Occipital lobe (tissue), 2 donors: ENCODE results near the gene IL13. TPM values are rescaled to one million over a fixed set of nuclear protein-coding genes. Genes with fewer than 3 reads are reported as not detected.
"Not testable (repeated sequence)": the region's sequence is repeated elsewhere in the genome, so short reads cannot be mapped to it uniquely, and the experiment has no call there.

ENCODE experiments used
- DNase-seq: peaks from one replicate; lab custom pipeline; 2025; lab: John Stamatoyannopoulos, UW
- total RNA-seq: library from RNA; depleted of rRNA; stranded (reverse); fragments of >200 nt; gene quantifications from one replicate; pipeline ENCODE4 v1.2.3, GENCODE V29; 2014

Gene IL13
- total RNA-seq, 1 donor from 2014 or later: not detected

DNA sequence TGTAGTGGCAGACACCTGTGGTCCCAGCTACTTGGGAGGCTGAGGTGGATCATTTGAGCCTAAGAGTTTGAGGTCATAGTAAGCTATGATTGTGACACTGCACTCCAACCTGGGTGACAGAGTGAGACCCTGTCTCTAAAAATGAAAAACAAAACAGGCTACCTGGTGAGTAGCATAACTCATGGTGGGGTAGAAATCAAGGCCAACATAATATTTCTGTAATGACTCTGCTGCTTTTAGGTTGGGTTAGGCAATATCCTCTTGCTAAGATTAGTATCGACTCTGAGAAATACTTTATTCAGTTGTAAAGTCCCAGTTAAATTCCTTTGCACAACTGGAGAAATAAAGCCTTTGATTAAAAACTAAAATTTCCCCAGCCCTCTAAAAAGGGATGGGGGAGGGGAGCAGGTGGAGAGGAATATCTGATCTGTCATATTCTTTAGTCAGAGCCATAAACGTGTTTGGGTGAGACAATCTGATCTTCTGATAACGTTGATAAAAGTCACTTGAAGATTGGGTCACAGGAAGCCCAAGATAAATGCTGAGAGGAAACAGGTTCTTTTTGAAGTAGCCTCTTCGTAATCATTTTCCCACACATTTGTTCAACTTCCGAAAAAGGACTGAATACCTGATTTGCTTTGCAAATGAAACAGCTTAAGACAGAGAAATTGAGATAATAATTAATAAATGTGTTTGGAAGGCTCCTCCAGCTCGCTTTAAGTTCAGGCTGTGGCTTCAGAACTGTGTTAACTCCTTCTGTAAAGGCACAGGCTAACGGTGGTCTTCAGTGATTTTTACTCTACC lies 30.8 kb downstream of the IL13 start:
- no peak for DNase-seq

DNA sequence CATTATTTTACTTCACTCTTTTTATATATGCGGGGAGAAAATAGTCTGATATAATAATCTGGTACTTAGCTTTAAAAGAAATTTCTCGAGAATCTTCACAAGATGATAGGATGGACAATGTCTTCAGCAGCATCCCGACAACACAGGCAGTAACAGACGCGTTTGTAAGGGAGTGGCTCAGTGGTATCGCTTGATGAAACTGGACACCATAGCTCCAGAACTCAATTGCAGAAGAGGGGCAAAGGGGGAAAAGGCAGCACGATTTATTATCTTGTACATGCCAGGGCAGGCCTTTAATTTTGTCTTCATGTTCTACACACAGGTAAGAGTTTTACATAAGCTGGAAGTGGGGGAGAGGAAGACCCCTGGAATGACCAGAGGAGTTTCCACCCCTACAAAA lies 31.5 kb downstream of the IL13 start:
- no peak for DNase-seq

DNA sequence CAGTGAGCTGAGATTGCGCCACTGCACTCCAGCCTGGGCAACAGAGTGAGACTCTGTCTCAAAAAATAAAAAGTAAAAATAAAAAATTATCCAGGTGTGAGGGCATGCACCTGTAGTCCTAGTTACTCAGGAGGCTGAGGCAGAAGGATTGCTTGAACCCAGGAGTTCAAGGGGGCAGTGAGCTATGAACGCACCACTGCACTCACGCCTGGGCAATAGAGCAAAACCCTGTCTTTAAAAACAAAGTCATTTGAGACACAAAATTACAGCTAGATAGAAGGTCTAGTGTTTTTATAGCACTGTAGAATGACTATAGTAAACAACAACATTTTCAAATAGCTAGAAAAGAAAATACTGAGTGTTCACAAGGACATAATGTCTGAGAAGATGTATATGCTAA lies 32.2 kb downstream of the IL13 start:
- DNase-seq: no peak

DNA sequence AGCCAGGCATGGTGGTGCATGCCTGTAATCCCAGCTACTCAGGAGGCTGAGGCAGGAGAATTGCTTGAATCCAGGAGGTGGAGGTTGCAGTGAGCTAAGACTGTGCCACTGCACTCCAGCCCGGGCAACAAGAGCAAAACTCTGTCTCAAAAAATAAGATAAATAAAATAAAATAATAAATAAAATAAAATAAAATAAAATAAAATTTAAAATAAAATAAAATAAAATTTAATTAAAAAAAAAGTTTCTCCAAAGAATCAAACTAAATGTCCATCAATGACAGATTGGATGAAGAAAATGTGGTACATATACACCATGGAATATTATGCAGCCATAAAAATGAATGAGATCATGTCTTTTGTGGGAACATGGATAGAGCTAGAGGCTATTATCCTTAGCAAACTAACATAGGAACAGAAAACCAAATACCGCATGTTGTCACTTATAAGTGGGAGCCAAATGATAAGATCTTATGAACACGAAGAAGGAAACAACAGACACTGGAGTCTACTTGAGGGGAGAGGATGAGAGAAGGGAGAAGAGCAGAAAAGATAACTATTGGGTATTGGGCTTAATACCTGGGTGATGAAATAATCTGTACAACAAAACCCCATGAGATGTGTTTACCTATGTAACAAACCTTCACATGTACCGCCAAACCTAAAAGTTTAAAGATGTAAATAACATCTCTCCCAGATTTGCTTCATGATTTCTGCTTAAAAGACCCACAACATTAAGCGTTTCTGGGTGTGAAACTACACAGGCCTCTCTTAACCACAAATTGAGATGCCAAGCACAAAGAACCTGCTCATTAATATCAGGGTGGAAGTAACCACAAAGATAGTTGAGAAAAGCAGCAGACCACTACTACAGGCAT lies 34.0 kb downstream of the IL13 start:
- DNase-seq: not testable (repeated sequence)

DNA sequence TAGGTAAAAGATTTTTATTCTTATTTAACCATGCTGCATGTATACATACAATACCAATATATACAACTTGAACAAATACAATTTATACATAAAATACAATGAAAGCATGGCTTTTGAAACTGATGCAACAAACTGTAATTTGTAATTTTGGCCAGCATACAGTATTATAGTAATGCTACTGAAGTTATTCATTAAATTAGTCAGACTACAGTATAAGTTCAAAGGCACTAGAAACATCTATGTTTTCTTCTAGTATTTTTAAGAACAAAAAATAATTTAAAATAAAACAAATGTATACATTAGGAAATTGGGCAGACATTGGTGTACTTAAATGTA lies 34.6 kb downstream of the IL13 start:
- no peak for DNase-seq

DNA sequence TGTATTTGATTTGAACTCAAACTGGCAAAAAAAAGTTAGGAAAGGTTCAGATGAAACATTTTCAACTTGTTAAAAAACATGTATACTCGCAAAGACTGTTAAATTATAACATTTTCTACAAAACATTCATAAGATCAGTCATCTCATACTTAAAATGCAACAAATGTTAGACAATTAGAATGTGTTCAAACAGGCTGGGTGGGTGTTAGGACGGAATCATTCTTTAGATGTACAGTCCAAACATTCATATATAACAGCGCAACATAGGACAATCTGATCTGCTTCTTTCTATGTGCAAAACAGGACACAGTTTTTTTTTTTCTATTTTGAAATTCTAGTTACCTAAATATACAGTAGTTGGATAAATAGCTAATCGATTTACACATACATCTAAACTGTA lies 38.0 kb downstream of the IL13 start:
- no peak for DNase-seq

DNA sequence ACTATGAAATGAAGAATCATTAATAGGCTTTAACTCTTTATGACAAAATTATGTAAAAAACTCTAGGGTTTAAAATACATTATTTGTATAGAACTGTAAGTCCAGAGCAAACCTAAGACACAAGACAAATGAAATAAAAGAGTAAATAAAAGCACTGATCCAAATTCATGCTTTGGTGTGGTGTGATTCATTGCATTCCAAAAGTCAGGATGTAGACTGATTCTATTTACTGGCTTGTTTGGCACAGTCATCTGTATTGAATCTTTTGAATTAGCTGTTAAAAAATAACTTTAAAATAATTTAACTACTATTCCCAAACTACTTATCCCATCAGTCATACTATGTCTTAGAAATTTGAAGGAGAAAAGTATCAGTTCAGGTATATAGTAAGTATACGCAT lies 46.9 kb downstream of the IL13 start:
- DNase-seq: no peak

DNA sequence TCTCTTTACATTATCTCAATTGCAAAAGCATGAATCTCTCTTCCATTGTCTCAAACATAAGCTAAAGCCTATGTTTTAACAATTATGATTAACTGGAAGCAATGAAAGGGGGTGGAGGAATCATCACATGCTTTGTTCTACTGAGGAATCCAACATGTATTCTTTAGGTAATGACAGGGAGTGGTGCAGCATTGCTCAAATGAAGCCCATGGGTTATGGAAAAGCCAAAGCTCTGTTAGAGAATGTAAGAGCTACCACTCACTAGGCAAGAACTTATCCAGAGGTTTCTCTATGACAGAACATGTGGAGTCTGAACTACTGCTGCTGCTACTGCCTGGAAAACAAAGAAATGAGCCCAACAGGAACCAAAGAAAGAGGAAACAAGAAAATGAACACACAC lies 50.7 kb downstream of the IL13 start:
- DNase-seq: no peak

Other genes starting within 250 kb of the IL13 start
- gene IRF1, start 167.4 kb upstream of the IL13 start, total RNA-seq: 2.0 TPM
- gene IL5, start 114.7 kb upstream of the IL13 start, total RNA-seq: not detected
- gene RAD50, start 101.2 kb upstream of the IL13 start, total RNA-seq: 39.3 TPM
- gene IL4, start 15.8 kb downstream of the IL13 start, total RNA-seq: not detected
- gene KIF3A, start 79.4 kb downstream of the IL13 start, total RNA-seq: 76.7 TPM
- 0.16 TPM for gene CCNI2, start 89.3 kb downstream of the IL13 start, total RNA-seq
- gene SEPTIN8, start 119.1 kb downstream of the IL13 start, total RNA-seq: 29.5 TPM
- gene SOWAHA, start 155.1 kb downstream of the IL13 start, total RNA-seq: 5.1 TPM
- gene SHROOM1, start 172.5 kb downstream of the IL13 start, total RNA-seq: 0.47 TPM
- gene GDF9, start 208.3 kb downstream of the IL13 start, total RNA-seq: 1.9 TPM
- 81.1 TPM for gene UQCRQ, start 208.5 kb downstream of the IL13 start, total RNA-seq
- gene LEAP2, start 215.5 kb downstream of the IL13 start, total RNA-seq: 2.0 TPM